Measurements from ENCODE around the gene RCOR1. TPM values are rescaled to one million over a fixed set of nuclear protein-coding genes. Genes with fewer than 3 reads are reported as not detected.

RCOR1 gene
- total and polyA plus RNA-seq, 2 donors (not counting 1 experiment from before 2014, with no cell fraction given): 8.7 to 37.1 TPM

DNA sequence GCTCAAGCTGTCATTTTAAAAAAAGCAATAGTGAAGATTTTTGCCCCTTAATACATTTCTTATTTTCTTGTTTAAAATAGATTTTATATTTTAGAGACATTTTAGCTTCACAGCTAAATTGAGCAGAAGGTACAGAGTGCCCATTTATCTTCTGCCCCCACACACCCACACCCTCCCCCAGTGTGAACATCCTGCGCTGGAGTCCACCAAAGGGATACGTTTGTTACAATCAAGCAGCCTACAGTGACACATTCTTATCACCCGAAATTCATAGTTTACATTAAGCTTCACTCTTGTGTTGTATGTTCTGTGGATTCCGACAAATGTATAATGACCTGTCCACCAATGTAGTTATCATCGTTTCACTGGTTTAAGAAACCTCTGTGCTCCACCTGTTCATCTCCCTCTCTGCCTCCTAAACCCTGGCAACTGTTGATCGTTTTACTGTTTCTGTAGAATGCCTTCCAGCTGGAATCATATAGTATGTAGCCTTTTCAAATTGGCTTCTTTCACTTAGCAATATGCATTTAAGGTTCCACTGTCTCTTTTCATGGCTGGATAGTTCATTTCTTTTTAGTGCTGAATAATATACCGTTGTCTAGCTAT is 93.8 kb downstream of the RCOR1 start:
- Histone ChIP-seq H3K9me3 (ENCODE audit: control extremely low read depth in 1 of 3, control insufficient read depth in 2 of 3, insufficient read depth in 1 of 3, low read length in 2 of 3) (no peaks in the 10 kb centered on the region), H3K27ac (ENCODE audit: low read length in 2 of 2) (no peak overlapping the region), H3K4me3 (ENCODE audit: control extremely low read depth in 1 of 5, extremely low read depth in 1 of 5, insufficient read depth in 1 of 5, low read depth in 2 of 5, low read length in 4 of 5) (no peak overlapping the region), H3K4me1 (ENCODE audit: control insufficient read depth in 2 of 2, insufficient read depth in 2 of 2, low read length in 2 of 2) (peaks cover 8 to 14% of the 10 kb centered on the region in 2 donors), H3K36me3 (replicated peaks in 1 of 2; ENCODE audit: control extremely low read depth in 1 of 2, control insufficient read depth in 1 of 2, extremely low read depth in 1 of 2, insufficient read depth in 2 of 2, low read length in 1 of 2) (peaks cover 2 to 14% of the 10 kb centered on the region in 2 experiments), H3K79me2 (ENCODE audit: control insufficient read depth, insufficient read depth, low read length) (peaks cover 59% of the 10 kb centered on the region), H3K27me3 (replicated peaks in 1 of 4; ENCODE audit: control extremely low read depth in 1 of 4, control insufficient read depth in 3 of 4, insufficient read depth in 4 of 4, low read length in 3 of 4) (no peaks in the 10 kb centered on the region), H3K9ac (ENCODE audit: low read length) (no peak overlapping the region), H2AFZ (ENCODE audit: insufficient read depth, low read depth, low read length, poor library complexity, severe bottlenecking) (no peak overlapping the region), H4K20me1 (ENCODE audit: control insufficient read depth, insufficient read depth, low read length, poor library complexity, severe bottlenecking) (peaks cover 35% of the 10 kb centered on the region), H3K4me2 (replicated peaks; ENCODE audit: low read depth, low read length, poor library complexity, severe bottlenecking) (no peak overlapping the region)
- POLR2A ChIA-PET: no interaction called here
- Mint-ChIP-seq H3K27me3 (no peaks in the 10 kb centered on the region), H3K4me3 (no peak overlapping the region), H3K27ac (no peak overlapping the region), H3K4me1 (peaks cover 27% of the 10 kb centered on the region), H3K9me3 (ENCODE audit: insufficient read depth) (no peaks in the 10 kb centered on the region)
- CTCF ChIA-PET: interaction anchor here (1.2 to 2.0 kb wide), 5 partner anchors 8 to 419 kb away, joined by 3 to 11 read pairs (median 3); no protein-coding TSS in a partner anchor
- WGBS (ENCODE audit: insufficient coverage): 100% methylated on average over 2 of the region's 7 CpGs
- ATAC-seq (ENCODE audit: low read depth) (no peak), DNase-seq (no peak)
- intact Hi-C loops (cut with micrococcal nuclease): no loop called here
- TF ChIP-seq, protein P1, sequence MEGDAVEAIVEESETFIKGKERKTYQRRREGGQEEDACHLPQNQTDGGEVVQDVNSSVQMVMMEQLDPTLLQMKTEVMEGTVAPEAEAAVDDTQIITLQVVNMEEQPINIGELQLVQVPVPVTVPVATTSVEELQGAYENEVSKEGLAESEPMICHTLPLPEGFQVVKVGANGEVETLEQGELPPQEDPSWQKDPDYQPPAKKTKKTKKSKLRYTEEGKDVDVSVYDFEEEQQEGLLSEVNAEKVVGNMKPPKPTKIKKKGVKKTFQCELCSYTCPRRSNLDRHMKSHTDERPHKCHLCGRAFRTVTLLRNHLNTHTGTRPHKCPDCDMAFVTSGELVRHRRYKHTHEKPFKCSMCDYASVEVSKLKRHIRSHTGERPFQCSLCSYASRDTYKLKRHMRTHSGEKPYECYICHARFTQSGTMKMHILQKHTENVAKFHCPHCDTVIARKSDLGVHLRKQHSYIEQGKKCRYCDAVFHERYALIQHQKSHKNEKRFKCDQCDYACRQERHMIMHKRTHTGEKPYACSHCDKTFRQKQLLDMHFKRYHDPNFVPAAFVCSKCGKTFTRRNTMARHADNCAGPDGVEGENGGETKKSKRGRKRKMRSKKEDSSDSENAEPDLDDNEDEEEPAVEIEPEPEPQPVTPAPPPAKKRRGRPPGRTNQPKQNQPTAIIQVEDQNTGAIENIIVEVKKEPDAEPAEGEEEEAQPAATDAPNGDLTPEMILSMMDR (IDR thresholded peaks at IDR 0.05): no peak
- no peak for TF ChIP-seq EZH2 (IDR thresholded peaks at IDR 0.05; ENCODE audit: borderline replicate concordance, insufficient read depth, low read depth, low read length, poor library complexity, severe bottlenecking)

DNA sequence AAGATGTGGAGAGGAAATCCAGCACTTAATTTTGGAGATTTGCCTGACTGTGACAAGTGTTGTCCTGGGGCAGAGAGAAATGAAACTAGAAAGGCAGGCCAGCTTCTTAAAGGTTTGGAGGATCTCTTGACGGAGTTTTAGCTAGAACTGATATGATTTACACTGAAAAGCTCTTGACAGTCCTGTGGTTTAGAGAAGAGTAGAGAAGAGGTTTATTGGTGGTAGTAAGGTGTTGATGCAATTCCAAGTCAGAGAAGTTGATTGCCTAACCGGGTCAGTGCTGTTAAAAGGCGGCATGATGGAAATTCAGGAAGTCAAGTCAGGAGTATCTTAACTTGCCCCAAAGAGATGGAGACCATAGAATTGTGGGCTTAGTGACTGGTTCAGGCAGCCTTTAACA is 95.8 kb downstream of the RCOR1 start:
- intact Hi-C loops (cut with micrococcal nuclease): no loop called here
- Histone ChIP-seq H4K20me1 (ENCODE audit: control insufficient read depth, insufficient read depth, low read length, poor library complexity, severe bottlenecking) (peaks cover 33% of the 10 kb centered on the region), H3K27me3 (replicated peaks in 1 of 4; ENCODE audit: control extremely low read depth in 1 of 4, control insufficient read depth in 3 of 4, insufficient read depth in 4 of 4, low read length in 3 of 4) (no peaks in the 10 kb centered on the region), H3K4me2 (replicated peaks; ENCODE audit: low read depth, low read length, poor library complexity, severe bottlenecking) (no peak overlapping the region), H2AFZ (ENCODE audit: insufficient read depth, low read depth, low read length, poor library complexity, severe bottlenecking) (no peak overlapping the region), H3K4me3 (ENCODE audit: control extremely low read depth in 1 of 5, extremely low read depth in 1 of 5, insufficient read depth in 1 of 5, low read depth in 2 of 5, low read length in 4 of 5) (no peak overlapping the region), H3K9ac (ENCODE audit: low read length) (no peak overlapping the region), H3K27ac (ENCODE audit: low read length in 2 of 2) (no peak overlapping the region), H3K79me2 (ENCODE audit: control insufficient read depth, insufficient read depth, low read length) (peaks cover 47% of the 10 kb centered on the region), H3K4me1 (ENCODE audit: control insufficient read depth in 2 of 2, insufficient read depth in 2 of 2, low read length in 2 of 2) (peaks cover 8 to 14% of the 10 kb centered on the region in 2 donors), H3K36me3 (replicated peaks in 1 of 2; ENCODE audit: control extremely low read depth in 1 of 2, control insufficient read depth in 1 of 2, extremely low read depth in 1 of 2, insufficient read depth in 2 of 2, low read length in 1 of 2) (peaks cover 0 to 10% of the 10 kb centered on the region in 2 experiments), H3K9me3 (ENCODE audit: control extremely low read depth in 1 of 3, control insufficient read depth in 2 of 3, insufficient read depth in 1 of 3, low read length in 2 of 3) (no peaks in the 10 kb centered on the region)
- peaks cover 31% of the 10 kb centered on the region for H3K4me1 Mint-ChIP-seq
- no peak overlapping the region for H3K27ac Mint-ChIP-seq
- 95% methylated on average over 3 of the region's 3 CpGs for WGBS (ENCODE audit: insufficient coverage)
- DNase-seq: no peak
- ChIA-PET CTCF (no interaction called here), POLR2A (no interaction called here)
- no peak for TF ChIP-seq EZH2 (IDR thresholded peaks at IDR 0.05; ENCODE audit: borderline replicate concordance, insufficient read depth, low read depth, low read length, poor library complexity, severe bottlenecking)
- TF ChIP-seq, protein P1 (IDR thresholded peaks at IDR 0.05): no peak
- no peaks in the 10 kb centered on the region for H3K27me3 Mint-ChIP-seq
- ATAC-seq (ENCODE audit: low read depth): no peak
- no peaks in the 10 kb centered on the region for H3K9me3 Mint-ChIP-seq (ENCODE audit: insufficient read depth)
- H3K4me3 Mint-ChIP-seq: no peak overlapping the region

Data from B cell (primary cell).